Measurements from ENCODE around the gene SOHLH2. TPM values are rescaled to one million over a fixed set of nuclear protein-coding genes. Genes with fewer than 3 reads are reported as not detected.
A peak's percentile ranks its signal among the peaks of the same experiment; 100 is the strongest.

SOHLH2 gene
- total RNA-seq, result not detected
- long read RNA-seq, result 0 reads

- Histone ChIP-seq H3K4me3 (no peak within 1 kb of the TSS), H3K27ac (no peak within 1 kb of the TSS), H3K27me3 (no peaks in the 10 kb centered on the region), H3K4me1 (no peaks in the 10 kb centered on the region), H3K36me3 (no peaks in the 10 kb centered on the region), H3K9me3 (no peaks in the 10 kb centered on the region)
- ATAC-seq (peak; percentile 31), DNase-seq (peak; percentile 53)
- no peak for TF ChIP-seq CTCF (IDR thresholded peaks at IDR 0.05)
- intact Hi-C loops (cut with DNase I), result no loop called here
Measured at GRCh38 chr13:36214163-36214921, at the start of gene SOHLH2. Gene SOHLH2, minus strand, starts transcription at chr13:36214556. Its CDS starts 30 bp downstream, at chr13:36214526.

GRCh38 chr13:36261976-36262375, 47.6 kb upstream of the SOHLH2 start:
- intact Hi-C loops (cut with DNase I), result no loop called here

GRCh38 chr13:36261011-36261410, 46.7 kb upstream of the SOHLH2 start:
- intact Hi-C loops (cut with DNase I), result no loop called here
- TF ChIP-seq CTCF (IDR thresholded peaks at IDR 0.05), result no peak
- Histone ChIP-seq H3K27me3 (no peaks in the 10 kb centered on the region), H3K4me1 (no peaks in the 10 kb centered on the region), H3K4me3 (no peak overlapping the region), H3K9me3 (no peaks in the 10 kb centered on the region), H3K27ac (no peak overlapping the region), H3K36me3 (no peaks in the 10 kb centered on the region)
- no peak for DNase-seq
- no peak for ATAC-seq

More at GRCh38 chr13:36261976-36262375, 47.6 kb upstream of the SOHLH2 start:
- Histone ChIP-seq H3K9me3 (no peaks in the 10 kb centered on the region), H3K27me3 (no peaks in the 10 kb centered on the region), H3K27ac (no peak overlapping the region), H3K4me1 (no peaks in the 10 kb centered on the region), H3K4me3 (no peak overlapping the region), H3K36me3 (no peaks in the 10 kb centered on the region)
- DNase-seq (no peak), ATAC-seq (peak; percentile 42)
- TF ChIP-seq CTCF (IDR thresholded peaks at IDR 0.05), result no peak

- intact Hi-C loops (cut with DNase I), result no loop called here
- DNase-seq (no peak), ATAC-seq (no peak)
- Histone ChIP-seq H3K4me1 (no peaks in the 10 kb centered on the region), H3K27me3 (no peaks in the 10 kb centered on the region), H3K4me3 (no peak overlapping the region), H3K36me3 (no peaks in the 10 kb centered on the region), H3K9me3 (no peaks in the 10 kb centered on the region), H3K27ac (no peak overlapping the region)
- no peak for TF ChIP-seq CTCF (IDR thresholded peaks at IDR 0.05)
Measured at GRCh38 chr13:36259361-36260137, 45.2 kb upstream of the SOHLH2 start.

GRCh38 chr13:36258831-36259230, 44.5 kb upstream of the SOHLH2 start:
- no peaks in the 10 kb centered on the region for H3K4me1 ChIP-seq
- TF ChIP-seq CTCF (IDR thresholded peaks at IDR 0.05), result no peak
- H3K4me3 ChIP-seq, result no peak overlapping the region
- no peaks in the 10 kb centered on the region for H3K27me3 ChIP-seq
- DNase-seq, result no peak
- no peaks in the 10 kb centered on the region for H3K36me3 ChIP-seq
- no peaks in the 10 kb centered on the region for H3K9me3 ChIP-seq
- intact Hi-C loops (cut with DNase I), result no loop called here
- ATAC-seq, result no peak
- H3K27ac ChIP-seq, result no peak overlapping the region

Data from upper lobe of right lung (tissue), 1 donor.